GM18951 (cell line): ENCODE measurements around the gene PLEKHH3.

Experiments
- POLR2A ChIP-seq: IDR thresholded peaks from 4 replicates; pipeline ENCODE4 v1.6.1; 2011; ENCODE audit warnings: mild to moderate bottlenecking; ENCODE audit not compliant: insufficient read length, insufficient read depth; ENCODE audit errors: extremely low read depth
- in situ Hi-C: fragments of 300-500 bp; cut with MboI; formaldehyde crosslinking; loops from one replicate; pipeline ENCODE4 v1.12.0; 2022; ENCODE audit warnings: low sequenced_read_pairs, mixed read lengths, inconsistent platforms; ENCODE audit not compliant: unreplicated experiment

The PLEKHH3 gene

GRCh38 chr17:42698736-42699414, 22.1 kb upstream of the PLEKHH3 start:
- no peak for TF ChIP-seq POLR2A
- in situ Hi-C loops = no loop called here

- in situ Hi-C loops = no loop called here
- TF ChIP-seq POLR2A = no peak
These were observed 20.5 kb upstream of the PLEKHH3 start for GRCh38 chr17:42697108-42697811.

GRCh38 chr17:42695500-42695899, 18.7 kb upstream of the PLEKHH3 start:
- in situ Hi-C loops = no loop called here
- no peak for TF ChIP-seq POLR2A

GRCh38 chr17:42694524-42694923, 17.7 kb upstream of the PLEKHH3 start:
- in situ Hi-C loops = no loop called here

GRCh38 chr17:42692489-42692888, 15.7 kb upstream of the PLEKHH3 start:
- no peak for TF ChIP-seq POLR2A
- in situ Hi-C loops = no loop called here

More at GRCh38 chr17:42694524-42694923, 17.7 kb upstream of the PLEKHH3 start:
- no peak for TF ChIP-seq POLR2A

- in situ Hi-C loops = no loop called here
- TF ChIP-seq POLR2A = no peak
These were observed 14.3 kb upstream of the PLEKHH3 start for GRCh38 chr17:42691021-42691545.

- in situ Hi-C loops = no loop called here
- TF ChIP-seq POLR2A = no peak
These were observed 13.8 kb upstream of the PLEKHH3 start for GRCh38 chr17:42690596-42690995.

- in situ Hi-C loops = no loop called here
- no peak for TF ChIP-seq POLR2A
These were observed 11.0 kb upstream of the PLEKHH3 start for GRCh38 chr17:42687707-42688320.

- in situ Hi-C loops = no loop called here
- no peak for TF ChIP-seq POLR2A
These were observed 9.8 kb upstream of the PLEKHH3 start for GRCh38 chr17:42686520-42687128.

- in situ Hi-C loops = no loop called here
- TF ChIP-seq POLR2A = no peak
These were observed 9.0 kb upstream of the PLEKHH3 start for GRCh38 chr17:42685831-42686230.

GRCh38 chr17:42684929-42685556, 8.2 kb upstream of the PLEKHH3 start:
- TF ChIP-seq POLR2A = no peak
- in situ Hi-C loops = no loop called here

GRCh38 chr17:42683407-42684034, 6.7 kb upstream of the PLEKHH3 start:
- in situ Hi-C loops = no loop called here
- no peak for TF ChIP-seq POLR2A
